Melanocyte of skin (primary cell): ENCODE results near the gene BPTF. TPM values are rescaled to one million over a fixed set of nuclear protein-coding genes. Genes with fewer than 3 reads are reported as not detected.

Experiments
- small RNA-seq, 2 donors: library from RNA; depleted of rRNA; stranded (forward); fragments of <200 nt; gene quantifications; one replicate each; pipeline ENCODE3, GENCODE V24; 2012
- total RNA-seq, 2 donors: library from RNA; depleted of rRNA; stranded (reverse); fragments of >200 nt; gene quantifications; 2 replicates each; pipeline ENCODE4 v1.2.3, GENCODE V29; 2012

BPTF gene, protein sequence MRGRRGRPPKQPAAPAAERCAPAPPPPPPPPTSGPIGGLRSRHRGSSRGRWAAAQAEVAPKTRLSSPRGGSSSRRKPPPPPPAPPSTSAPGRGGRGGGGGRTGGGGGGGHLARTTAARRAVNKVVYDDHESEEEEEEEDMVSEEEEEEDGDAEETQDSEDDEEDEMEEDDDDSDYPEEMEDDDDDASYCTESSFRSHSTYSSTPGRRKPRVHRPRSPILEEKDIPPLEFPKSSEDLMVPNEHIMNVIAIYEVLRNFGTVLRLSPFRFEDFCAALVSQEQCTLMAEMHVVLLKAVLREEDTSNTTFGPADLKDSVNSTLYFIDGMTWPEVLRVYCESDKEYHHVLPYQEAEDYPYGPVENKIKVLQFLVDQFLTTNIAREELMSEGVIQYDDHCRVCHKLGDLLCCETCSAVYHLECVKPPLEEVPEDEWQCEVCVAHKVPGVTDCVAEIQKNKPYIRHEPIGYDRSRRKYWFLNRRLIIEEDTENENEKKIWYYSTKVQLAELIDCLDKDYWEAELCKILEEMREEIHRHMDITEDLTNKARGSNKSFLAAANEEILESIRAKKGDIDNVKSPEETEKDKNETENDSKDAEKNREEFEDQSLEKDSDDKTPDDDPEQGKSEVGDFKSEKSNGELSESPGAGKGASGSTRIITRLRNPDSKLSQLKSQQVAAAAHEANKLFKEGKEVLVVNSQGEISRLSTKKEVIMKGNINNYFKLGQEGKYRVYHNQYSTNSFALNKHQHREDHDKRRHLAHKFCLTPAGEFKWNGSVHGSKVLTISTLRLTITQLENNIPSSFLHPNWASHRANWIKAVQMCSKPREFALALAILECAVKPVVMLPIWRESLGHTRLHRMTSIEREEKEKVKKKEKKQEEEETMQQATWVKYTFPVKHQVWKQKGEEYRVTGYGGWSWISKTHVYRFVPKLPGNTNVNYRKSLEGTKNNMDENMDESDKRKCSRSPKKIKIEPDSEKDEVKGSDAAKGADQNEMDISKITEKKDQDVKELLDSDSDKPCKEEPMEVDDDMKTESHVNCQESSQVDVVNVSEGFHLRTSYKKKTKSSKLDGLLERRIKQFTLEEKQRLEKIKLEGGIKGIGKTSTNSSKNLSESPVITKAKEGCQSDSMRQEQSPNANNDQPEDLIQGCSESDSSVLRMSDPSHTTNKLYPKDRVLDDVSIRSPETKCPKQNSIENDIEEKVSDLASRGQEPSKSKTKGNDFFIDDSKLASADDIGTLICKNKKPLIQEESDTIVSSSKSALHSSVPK (N-terminal part only)
- total RNA-seq, result 10 to 100 TPM; 36.3 to 48.9 TPM

DNA sequence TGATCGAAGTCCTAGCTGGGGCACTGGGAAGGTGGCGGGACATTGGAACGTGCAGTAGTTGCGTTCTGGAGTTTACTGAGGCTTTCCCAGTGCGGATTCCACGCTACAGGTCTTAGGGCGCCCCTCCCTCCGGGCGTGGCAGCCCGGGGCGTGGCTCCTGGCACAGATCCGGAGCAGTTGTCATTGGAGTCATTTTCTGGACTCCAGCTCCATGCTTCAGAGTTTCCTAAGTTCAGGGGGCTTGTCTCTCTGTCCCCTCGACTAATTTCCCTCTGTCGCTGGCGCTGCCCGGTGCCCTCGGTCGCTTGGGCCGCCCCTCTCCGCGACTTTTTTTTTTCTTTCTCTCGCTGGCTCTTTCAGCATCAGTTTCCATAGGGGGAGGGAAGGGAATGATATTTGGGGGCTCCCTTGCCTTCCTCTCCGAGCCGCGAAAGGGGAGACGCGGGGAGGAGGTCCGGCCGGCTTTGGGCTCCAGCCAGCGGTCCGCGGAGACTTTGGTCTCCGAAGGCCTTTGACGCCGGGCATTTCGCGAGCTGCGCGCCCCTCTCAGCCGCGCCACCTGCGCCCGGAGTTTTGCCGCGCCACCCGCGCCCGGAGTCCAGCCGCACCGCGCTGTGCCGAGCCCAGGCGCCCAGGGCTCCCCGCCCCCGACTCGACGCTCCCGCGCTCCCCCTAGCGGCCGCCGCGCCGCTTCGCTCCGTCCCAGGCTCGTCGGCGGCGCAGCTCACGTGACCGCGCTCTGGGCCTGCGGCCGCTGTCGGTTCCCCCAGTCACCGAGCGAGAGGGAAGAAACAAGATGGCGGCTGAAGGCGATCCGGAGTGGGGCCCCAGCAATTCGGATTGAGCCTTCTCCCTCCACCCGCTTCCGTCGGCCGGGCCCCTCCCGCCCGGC is at the start of gene BPTF:
Gene BPTF (plus strand): TSS at position 769 of the 892 bp plus-strand sequence. CDS start 222 bp downstream, outside the sequence.

DNA sequence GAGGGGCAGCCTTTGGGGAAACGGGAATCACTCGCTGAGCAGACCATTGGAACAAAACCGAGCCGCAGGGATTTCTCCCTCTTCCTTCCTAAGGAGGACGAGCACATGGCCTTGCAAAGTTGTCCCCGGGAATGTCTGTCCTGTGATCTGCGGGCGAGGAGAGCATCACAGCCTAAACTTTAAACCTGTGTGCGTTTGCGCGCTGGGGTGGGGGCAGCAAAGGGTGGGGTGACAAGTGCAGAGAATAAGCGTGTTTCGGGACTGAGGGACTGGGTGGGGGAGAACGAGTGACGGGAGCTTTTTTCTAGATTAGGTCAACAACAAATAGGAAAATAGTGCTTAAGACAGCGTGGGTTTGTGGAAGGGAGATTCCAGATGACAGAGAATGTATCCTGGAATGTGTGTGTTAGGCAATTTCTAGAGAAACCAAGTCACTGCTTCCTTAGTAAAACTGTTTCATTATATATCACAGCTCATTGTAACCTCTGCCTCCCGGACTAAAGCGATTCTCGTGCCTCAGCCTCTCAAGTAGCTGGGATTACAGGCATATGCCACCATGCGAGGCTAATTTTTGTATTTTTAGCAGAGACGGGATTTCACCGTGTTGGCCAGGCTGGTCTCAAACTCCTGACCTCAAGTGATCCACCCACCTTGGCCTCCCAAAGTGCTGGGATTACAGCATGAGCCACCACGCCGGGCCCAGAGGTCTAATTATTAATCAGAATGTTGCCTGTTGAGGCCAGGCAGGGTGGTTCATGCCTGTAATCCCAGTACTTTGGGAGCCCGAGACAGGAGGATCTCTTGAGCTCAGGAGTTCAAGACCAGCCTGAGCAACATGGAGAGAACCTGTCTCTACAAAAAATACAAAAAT is 171.2 kb downstream of the BPTF start, which contains the start of gene C17orf58:
Gene C17orf58 (minus strand): TSS at position 169 of the 871 bp plus-strand sequence. CDS start 271 bp downstream, outside the sequence.

Small RNAs within 50 kb of the gene (small RNA-seq; reads per million reads assigned to genes)
- 0 reads per million in 2 donors for gene RN7SL622P

Other genes with a start within 250 kb of the BPTF start
- 10 to 100 TPM; 35.4 to 49.3 TPM for gene NOL11, start 107.6 kb upstream of the BPTF start, total RNA-seq
- gene C17orf58, start 171.0 kb downstream of the BPTF start, total RNA-seq, result 10 to 100 TPM; 13.3 to 16.2 TPM
- gene KPNA2, start 210.2 kb downstream of the BPTF start, total RNA-seq, result 100 to 1,000 TPM; 280 to 448 TPM